Activated B cell treated with CpG ODN at 0.5 μM for 24 hours (primary cell): ENCODE measurements around the gene PHPT1. TPM values are rescaled to one million over a fixed set of nuclear protein-coding genes. Genes with fewer than 3 reads are reported as not detected.
A peak's percentile ranks its signal among the peaks of the same experiment; 100 is the strongest.
"Not testable (repeated sequence)": the region's sequence is repeated elsewhere in the genome, so short reads cannot be mapped to it uniquely, and the experiment has no call there.

Experiments used
- ATAC-seq: fragments of 200-7000 bp; cut with Tn5 transposase; one replicate; pipeline ENCODE4 v1.10.0; 2021; ENCODE audit warnings: low read depth, mild to moderate bottlenecking, moderate library complexity
- CTCF ChIA-PET: fragments of 350-600 bp; sonication (Branson Sonifier 250); formaldehyde crosslinking; loops from one replicate; lab custom pipeline; 2021; ENCODE audit warnings: antibody characterized with exemption; lab: Charles Lee
- POLR2A ChIA-PET: fragments of 350-600 bp; sonication (Branson Sonifier 250); formaldehyde crosslinking; loops from one replicate; lab custom pipeline; 2021; ENCODE audit warnings: antibody characterized with exemption; lab: Charles Lee
- DNase-seq: peaks from one replicate; pipeline ENCODE4 v3.0.0; 2022
- H3K27ac Mint-ChIP-seq: one replicate; pipeline ENCODE4 v1.8.0; 2020; ENCODE audit warnings: mixed read lengths
- H3K27me3 Mint-ChIP-seq: one replicate; pipeline ENCODE4 v1.8.0; 2021; ENCODE audit warnings: mixed read lengths
- H3K36me3 Mint-ChIP-seq: one replicate; pipeline ENCODE4 v1.8.0; 2021; ENCODE audit warnings: low read depth, mixed read lengths
- H3K4me1 Mint-ChIP-seq: one replicate; pipeline ENCODE4 v1.8.0; 2021; ENCODE audit warnings: mixed read lengths
- H3K4me3 Mint-ChIP-seq: one replicate; pipeline ENCODE4 v1.8.0; 2020; ENCODE audit warnings: mild to moderate bottlenecking, mixed read lengths
- H3K9me3 Mint-ChIP-seq: one replicate; pipeline ENCODE4 v1.8.0; 2020; ENCODE audit warnings: mixed read lengths
- intact Hi-C: fragments of 100-400 bp; cut with micrococcal nuclease; formaldehyde crosslinking; loops from one replicate; pipeline ENCODE4 v1.15.1; 2024
- total RNA-seq: library from RNA; stranded (reverse); gene quantifications from 2 replicates; pipeline ENCODE4 v1.2.3, GENCODE V29; 2022
- TF ChIP-seq, protein P1 (sequence below): fragments of 200-600 bp; IDR thresholded peaks from one replicate; pipeline ENCODE4 v1.8.0; 2022; ENCODE audit warnings: antibody characterized with exemption, mild to moderate bottlenecking

The PHPT1 gene
- total RNA-seq, 1 donor from 2014 or later: 64.6 TPM

DNA sequence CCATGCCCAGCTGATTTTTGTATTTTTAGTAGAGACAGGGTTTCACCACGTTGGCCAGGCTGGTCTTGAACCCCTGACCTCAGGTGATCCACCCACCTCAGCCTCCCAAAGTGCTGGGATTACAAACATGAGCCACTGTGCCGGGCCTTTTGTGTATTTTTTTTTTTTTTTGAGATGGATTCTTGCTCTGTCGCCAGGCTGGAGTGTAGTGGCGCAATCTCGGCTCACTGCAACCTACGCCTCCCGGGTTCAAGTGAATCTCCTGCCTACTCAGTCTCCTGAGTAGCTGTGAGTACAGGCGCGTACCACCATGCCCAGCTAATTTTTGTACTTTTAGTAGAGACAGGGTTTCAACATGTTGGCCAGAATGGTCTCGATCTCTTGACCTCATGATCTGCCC is 34.5 kb downstream of the PHPT1 start:
- H3K4me3 Mint-ChIP-seq, ATAC-seq, H3K36me3 Mint-ChIP-seq, DNase-seq, H3K27ac Mint-ChIP-seq, H3K27me3 Mint-ChIP-seq, H3K9me3 Mint-ChIP-seq: not testable (repeated sequence)
- peaks cover 48% of the 10 kb centered on the region for H3K4me1 Mint-ChIP-seq
- POLR2A ChIA-PET: interaction anchor here (1.2 to 2.9 kb wide), 4 partner anchors 18 to 61 kb away, joined by 3 to 32 read pairs (median 4); partner anchors contain the start of genes EDF1 and FBXW5
- intact Hi-C loops: loop anchor here (10.0 kb wide), 1 partner anchor 341 kb away; the partner anchor contains the start of genes CYSRT1, RNF208 and RNF224
- CTCF ChIA-PET: interaction anchor here (1.6 kb wide), 1 partner anchor 42 kb away, joined by 3 read pairs; the partner anchor contains the start of gene AJM1

DNA sequence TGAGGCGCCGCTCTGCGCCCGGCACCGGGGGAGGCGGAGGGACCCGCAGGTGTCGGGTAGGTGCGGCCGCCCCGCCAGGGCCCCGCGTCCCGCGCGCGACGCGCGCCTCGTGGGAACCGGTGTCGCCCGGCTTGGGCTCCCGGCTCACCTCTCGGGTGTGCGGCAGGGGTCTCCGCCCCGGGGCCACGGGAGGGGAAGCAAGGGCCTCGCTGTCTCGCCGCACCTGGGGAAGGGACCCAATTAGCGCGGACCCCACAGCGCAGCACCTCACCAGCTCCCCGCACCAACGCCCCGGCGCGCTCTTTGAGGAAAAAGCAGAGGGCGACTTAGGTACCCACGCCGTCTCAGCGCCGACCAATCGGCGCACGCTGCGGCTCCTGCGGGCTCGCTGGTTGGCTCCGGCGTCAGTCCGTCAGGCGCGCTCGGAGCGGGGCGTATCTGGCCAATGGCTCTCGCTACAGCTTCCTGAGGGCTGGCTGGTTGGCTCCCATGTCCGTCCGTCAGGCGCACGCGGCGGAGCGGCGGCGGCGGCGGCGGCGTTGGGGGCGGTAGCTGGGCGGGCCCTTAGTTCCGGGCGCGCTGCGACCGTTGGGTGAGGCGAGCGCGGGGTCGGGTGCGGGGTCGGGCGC is 36.9 kb downstream of the PHPT1 start, which contains the start of gene TRAF2:
TSS of gene TRAF2 (plus strand) at position 567 of the 629 bp plus-strand sequence. CDS start 12,225 bp downstream, outside the sequence.
- H3K4me1 Mint-ChIP-seq: peaks cover 44% of the 10 kb centered on the region
- H3K4me3 Mint-ChIP-seq: peak within 1 kb of the TSS; percentile 91
- H3K36me3 Mint-ChIP-seq: peaks cover 19% of the 10 kb centered on the region
- CTCF ChIA-PET: interaction anchor here (0.6 to 1.9 kb wide), 5 partner anchors 16 to 863 kb away, joined by 3 to 5 read pairs (median 3); no protein-coding TSS in a partner anchor
- H3K27ac Mint-ChIP-seq: peak within 1 kb of the TSS; percentile 88
- POLR2A ChIA-PET: interaction anchor here (0.6 to 3.8 kb wide), 18 partner anchors 14 to 402 kb away, joined by 3 to 95 read pairs (median 4); partner anchors contain the start of genes AJM1, EDF1, FBXW5 and PAXX
- TF ChIP-seq, protein P1, sequence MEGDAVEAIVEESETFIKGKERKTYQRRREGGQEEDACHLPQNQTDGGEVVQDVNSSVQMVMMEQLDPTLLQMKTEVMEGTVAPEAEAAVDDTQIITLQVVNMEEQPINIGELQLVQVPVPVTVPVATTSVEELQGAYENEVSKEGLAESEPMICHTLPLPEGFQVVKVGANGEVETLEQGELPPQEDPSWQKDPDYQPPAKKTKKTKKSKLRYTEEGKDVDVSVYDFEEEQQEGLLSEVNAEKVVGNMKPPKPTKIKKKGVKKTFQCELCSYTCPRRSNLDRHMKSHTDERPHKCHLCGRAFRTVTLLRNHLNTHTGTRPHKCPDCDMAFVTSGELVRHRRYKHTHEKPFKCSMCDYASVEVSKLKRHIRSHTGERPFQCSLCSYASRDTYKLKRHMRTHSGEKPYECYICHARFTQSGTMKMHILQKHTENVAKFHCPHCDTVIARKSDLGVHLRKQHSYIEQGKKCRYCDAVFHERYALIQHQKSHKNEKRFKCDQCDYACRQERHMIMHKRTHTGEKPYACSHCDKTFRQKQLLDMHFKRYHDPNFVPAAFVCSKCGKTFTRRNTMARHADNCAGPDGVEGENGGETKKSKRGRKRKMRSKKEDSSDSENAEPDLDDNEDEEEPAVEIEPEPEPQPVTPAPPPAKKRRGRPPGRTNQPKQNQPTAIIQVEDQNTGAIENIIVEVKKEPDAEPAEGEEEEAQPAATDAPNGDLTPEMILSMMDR: no peak
- peak; percentile 89 for ATAC-seq
- intact Hi-C loops: loop anchor here (1.0 to 10.0 kb wide), 6 partner anchors 16 to 339 kb away; partner anchors contain the start of genes CYSRT1, FBXW5, PHPT1 and RABL6
- peak; percentile 95 for DNase-seq
- H3K27me3 Mint-ChIP-seq: no peaks in the 10 kb centered on the region
- H3K9me3 Mint-ChIP-seq: no peaks in the 10 kb centered on the region

DNA sequence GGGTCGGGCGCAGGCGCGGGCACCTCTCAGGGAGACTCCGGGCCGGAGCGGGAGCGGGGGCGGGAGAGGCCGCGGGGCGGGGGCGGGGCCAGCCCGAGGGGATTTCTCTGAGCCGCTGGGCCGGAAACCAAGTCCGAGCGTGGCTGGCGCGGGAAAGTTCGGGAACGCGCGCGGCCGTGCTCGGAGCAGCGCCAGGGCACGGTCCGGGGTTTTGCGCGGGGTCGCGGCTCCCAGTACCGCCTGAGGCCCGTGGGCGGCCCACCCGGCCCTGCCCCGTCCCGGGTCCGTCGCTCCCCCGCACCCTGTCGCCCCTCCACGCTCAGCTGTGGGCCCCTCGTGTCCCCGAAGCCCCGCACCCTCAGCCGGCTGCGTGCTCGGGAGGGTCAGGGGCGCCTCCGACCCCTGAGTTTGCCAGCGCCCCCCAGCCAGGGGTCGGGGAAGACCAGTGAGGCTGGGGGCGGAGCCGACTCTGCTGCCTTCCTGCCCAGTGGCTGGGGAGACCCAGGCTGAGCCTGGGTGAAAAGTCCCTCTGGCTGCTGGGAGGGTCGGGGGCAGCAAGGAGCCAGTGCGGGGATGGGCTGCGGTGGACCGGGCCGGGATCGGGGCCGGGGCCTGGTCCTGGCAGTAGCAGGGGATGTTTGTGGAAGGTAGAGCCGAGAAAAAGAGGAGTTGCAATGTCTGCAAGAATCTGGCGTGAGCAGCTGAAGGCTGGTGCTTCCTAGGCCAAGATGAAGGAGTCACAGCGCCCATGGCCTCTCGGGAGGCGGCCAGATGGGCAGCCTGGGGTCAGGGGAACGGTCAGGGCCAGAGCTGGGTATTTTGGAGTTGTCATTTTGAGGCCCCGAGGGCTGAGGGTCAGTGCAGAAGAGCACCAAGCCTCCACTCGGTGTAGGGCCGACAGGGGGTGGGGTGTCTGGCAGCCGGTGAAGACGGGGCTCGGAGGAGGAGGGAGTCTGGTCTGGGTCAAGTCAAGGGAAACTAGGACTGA is 37.7 kb downstream of the PHPT1 start:
- H3K4me1 Mint-ChIP-seq: peaks cover 35% of the 10 kb centered on the region

DNA sequence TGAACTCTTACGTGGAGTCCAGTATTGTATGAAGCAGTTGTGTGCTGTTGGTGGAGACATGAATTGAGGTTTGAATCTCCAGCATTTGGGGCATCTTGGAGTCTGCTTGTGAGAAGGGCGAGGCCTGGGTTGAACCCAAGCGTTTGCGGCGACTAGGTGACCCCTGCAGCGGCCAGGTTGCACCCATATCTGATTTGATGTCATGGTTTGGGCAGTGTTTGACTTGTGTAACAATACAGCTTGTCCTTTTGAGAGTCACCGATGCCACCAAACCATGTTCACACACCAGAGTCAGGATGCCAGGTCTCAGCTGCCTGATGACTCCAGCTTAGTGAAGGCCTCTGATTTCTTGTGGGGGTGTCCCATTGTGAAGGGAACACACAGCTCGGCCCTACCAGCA is 39.2 kb downstream of the PHPT1 start:
- TF ChIP-seq, protein P1: no peak
- intact Hi-C loops: loop anchor here (10.0 kb wide), 1 partner anchor 336 kb away; the partner anchor contains the start of genes CYSRT1, RNF208 and RNF224
- DNase-seq (no peak), ATAC-seq (no peak)
- Mint-ChIP-seq H3K9me3 (no peaks in the 10 kb centered on the region), H3K27me3 (no peaks in the 10 kb centered on the region), H3K36me3 (peaks cover 35% of the 10 kb centered on the region), H3K4me3 (no peak overlapping the region), H3K27ac (no peak overlapping the region), H3K4me1 (peaks cover 30% of the 10 kb centered on the region)
- POLR2A ChIA-PET: interaction anchor here (3.8 kb wide), 1 partner anchor 12 kb away, joined by 95 read pairs; no protein-coding TSS in a partner anchor
- CTCF ChIA-PET: interaction anchor here (1.0 kb wide), 1 partner anchor 131 kb away, joined by 3 read pairs; no protein-coding TSS in a partner anchor

More for the DNA sequence above, 37.7 kb downstream of the PHPT1 start:
- intact Hi-C loops: loop anchor here (1.0 to 10.0 kb wide), 6 partner anchors 15 to 338 kb away; partner anchors contain the start of genes CYSRT1, FBXW5, PHPT1 and RABL6
- TF ChIP-seq, protein P1: no peak
- peak overlapping the region; percentile 88 for H3K27ac Mint-ChIP-seq
- ChIA-PET POLR2A (interaction anchor here (0.6 to 3.8 kb wide), 13 partner anchors 10 to 282 kb away, joined by 3 to 95 read pairs (median 7); partner anchors contain the start of genes AJM1, EDF1 and PAXX), CTCF (interaction anchor here (0.9 to 1.9 kb wide), 4 partner anchors 15 to 142 kb away, joined by 3 to 5 read pairs (median 4); no protein-coding TSS in a partner anchor)
- peaks cover 28% of the 10 kb centered on the region for H3K36me3 Mint-ChIP-seq
- H3K27me3 Mint-ChIP-seq: no peaks in the 10 kb centered on the region
- peak overlapping the region; percentile 91 for H3K4me3 Mint-ChIP-seq
- no peaks in the 10 kb centered on the region for H3K9me3 Mint-ChIP-seq
- ATAC-seq: peak; percentile 26
- no peak for DNase-seq

DNA sequence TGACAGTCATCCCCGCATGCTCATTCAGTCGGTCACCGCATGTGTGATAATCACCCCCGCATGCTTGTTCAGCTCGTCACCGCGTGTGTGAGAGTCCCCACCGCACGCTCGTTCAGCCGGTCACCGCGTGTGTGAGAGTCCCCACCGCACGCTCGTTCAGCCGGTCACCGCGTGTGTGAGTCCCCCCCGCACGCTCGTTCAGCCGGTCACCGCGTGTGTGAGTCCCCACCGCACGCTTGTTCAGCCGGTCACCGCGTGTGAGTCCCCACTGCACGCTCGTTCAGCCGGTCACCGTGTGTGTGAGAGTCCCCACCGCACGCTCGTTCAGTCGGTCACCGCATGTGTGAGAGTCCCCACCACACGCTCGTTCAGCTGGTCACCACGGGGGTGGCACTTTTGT is 40.6 kb downstream of the PHPT1 start:
- intact Hi-C loops: loop anchor here (10.0 kb wide), 1 partner anchor 335 kb away; the partner anchor contains the start of genes CYSRT1, RNF208 and RNF224
- Mint-ChIP-seq H3K36me3 (peaks cover 43% of the 10 kb centered on the region), H3K27me3 (no peaks in the 10 kb centered on the region), H3K4me3 (no peak overlapping the region), H3K9me3 (no peaks in the 10 kb centered on the region), H3K4me1 (peaks cover 37% of the 10 kb centered on the region), H3K27ac (no peak overlapping the region)
- TF ChIP-seq, protein P1: no peak
- ATAC-seq (no peak), DNase-seq (no peak)
- ChIA-PET POLR2A (no interaction called here), CTCF (no interaction called here)
